Activated T-cell treated with anti-CD3 and anti-CD28 coated beads for 1 hour (primary cell): ENCODE data around the gene MAPK8IP3.
A peak's percentile ranks its signal among the peaks of the same experiment; 100 is the strongest.

Source experiments
- DNase-seq: peaks from one replicate; pipeline ENCODE4 v3.0.0-alpha.2; 2020; ENCODE audit warnings: low read depth

Gene MAPK8IP3, protein sequence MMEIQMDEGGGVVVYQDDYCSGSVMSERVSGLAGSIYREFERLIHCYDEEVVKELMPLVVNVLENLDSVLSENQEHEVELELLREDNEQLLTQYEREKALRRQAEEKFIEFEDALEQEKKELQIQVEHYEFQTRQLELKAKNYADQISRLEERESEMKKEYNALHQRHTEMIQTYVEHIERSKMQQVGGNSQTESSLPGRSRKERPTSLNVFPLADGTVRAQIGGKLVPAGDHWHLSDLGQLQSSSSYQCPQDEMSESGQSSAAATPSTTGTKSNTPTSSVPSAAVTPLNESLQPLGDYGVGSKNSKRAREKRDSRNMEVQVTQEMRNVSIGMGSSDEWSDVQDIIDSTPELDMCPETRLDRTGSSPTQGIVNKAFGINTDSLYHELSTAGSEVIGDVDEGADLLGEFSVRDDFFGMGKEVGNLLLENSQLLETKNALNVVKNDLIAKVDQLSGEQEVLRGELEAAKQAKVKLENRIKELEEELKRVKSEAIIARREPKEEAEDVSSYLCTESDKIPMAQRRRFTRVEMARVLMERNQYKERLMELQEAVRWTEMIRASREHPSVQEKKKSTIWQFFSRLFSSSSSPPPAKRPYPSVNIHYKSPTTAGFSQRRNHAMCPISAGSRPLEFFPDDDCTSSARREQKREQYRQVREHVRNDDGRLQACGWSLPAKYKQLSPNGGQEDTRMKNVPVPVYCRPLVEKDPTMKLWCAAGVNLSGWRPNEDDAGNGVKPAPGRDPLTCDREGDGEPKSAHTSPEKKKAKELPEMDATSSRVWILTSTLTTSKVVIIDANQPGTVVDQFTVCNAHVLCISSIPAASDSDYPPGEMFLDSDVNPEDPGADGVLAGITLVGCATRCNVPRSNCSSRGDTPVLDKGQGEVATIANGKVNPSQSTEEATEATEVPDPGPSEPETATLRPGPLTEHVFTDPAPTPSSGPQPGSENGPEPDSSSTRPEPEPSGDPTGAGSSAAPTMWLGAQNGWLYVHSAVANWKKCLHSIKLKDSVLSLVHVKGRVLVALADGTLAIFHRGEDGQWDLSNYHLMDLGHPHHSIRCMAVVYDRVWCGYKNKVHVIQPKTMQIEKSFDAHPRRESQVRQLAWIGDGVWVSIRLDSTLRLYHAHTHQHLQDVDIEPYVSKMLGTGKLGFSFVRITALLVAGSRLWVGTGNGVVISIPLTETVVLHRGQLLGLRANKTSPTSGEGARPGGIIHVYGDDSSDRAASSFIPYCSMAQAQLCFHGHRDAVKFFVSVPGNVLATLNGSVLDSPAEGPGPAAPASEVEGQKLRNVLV (N-terminal part only)

DNA sequence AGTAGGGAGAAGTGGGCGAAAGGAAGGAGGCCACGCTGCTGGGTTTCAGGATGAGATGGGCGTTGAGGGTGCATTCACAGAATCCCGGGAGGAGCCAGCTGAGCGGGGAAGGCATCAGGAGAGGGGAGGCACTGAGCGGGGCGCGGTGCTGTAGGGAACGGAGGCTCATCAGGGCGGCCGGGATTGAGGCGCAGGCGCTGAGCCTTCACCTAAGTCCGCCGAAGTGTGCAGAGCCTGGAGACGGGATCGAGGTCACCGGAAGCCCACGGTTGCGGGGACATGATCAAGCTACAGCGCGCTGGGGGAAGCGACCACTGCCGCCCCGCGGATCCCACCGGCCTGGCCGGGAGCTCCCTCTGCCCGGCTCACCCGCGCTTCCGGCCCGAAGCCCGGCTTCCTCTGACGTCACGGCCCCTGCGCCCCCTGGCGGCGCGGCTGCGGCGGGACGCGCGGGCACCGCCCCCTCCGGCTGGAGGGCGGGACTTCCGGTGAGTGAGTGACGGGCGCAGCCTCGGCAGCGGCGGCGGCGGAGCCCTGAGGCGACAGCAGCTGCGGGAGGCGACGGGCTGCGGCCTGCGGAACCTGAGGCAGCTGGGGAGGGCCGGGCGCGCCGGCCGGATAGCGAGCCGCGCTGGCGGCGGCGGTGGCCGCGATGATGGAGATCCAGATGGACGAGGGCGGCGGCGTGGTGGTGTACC is at the start of gene MAPK8IP3:
MAPK8IP3 (plus strand) TSS at position 508 of the 698 bp plus-strand sequence; CDS start at position 653, 145 bp downstream.
- DNase-seq = peak; percentile 95

DNA sequence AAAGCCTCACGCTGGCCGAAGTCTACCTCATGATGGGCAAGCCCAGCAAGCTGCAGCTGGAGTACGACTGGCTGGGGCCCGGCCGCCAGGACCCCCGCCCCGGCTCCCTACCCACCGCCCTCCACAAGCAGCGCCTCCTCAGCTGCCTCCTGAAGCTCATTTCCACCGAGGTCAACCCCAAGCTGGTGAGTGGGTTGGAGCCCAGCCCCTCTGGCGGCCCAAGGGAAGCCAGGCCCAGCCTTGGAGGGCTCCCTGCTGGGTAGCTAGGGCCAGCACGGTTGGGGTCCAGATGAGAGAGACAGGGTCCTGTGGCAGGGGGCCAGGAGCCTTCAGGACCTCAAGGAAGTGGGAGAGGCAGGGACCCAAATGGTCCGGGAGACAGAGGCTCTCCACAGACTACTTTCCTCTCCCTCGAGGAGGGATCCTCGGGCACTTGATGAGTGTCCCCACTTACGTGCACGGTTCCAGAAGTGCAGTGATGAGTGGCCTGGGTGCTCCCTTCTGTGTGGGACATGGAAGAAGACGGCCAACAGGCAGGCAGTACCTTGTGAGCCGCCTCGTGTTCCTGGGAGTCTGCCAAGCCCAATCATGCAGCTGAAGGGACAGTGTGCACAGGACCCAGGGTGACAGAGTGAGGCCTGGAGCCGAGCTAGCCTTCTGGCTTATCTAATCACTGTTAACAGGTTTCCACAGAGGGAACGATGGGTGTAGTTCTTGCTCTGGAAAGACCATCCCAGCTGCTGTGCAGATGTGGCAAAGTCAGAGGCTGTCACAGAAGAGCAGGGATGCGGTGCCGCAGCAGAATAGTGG is 49.0 kb upstream of the MAPK8IP3 start:
- no peak for DNase-seq

DNA sequence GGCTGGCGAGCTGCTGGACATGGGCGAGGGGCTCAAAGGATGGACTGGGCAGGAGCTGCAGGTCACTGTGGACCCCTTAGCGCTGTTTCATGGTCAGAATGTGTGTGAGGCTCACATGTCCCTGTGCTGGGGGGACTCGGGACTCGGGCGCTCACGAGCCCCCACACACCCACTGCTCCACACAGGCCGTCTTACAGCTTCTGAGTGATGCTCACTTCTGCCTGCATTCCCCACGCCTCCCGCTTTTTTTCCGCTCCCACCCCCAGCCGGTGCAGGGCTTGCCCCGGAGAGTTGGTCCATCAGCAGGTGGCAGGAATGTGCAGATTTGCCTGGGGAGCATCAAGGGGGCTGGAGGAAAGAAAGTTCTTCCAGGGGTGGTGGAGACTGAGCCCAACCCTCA is 48.2 kb upstream of the MAPK8IP3 start:
- no peak for DNase-seq

DNA sequence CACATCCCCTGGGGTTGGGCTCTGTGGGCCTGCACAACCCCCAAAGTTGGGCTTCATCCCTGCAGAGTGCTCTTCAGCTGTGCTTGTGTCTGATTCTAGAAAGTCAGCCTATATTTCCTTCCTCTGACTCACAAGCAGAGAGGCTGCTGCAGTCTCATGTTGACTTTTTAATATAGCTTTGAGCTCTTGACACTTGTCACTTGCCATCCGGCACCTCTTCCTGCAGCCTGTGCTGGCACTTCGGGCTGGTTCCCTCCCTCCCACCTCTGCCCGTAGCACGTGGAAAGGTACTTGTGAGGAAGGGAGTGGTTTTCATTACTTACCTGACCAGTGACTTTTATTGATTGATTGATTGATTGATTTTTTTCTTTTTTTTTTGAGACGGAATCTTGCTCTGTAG is 47.0 kb upstream of the MAPK8IP3 start:
- no peak for DNase-seq

DNA sequence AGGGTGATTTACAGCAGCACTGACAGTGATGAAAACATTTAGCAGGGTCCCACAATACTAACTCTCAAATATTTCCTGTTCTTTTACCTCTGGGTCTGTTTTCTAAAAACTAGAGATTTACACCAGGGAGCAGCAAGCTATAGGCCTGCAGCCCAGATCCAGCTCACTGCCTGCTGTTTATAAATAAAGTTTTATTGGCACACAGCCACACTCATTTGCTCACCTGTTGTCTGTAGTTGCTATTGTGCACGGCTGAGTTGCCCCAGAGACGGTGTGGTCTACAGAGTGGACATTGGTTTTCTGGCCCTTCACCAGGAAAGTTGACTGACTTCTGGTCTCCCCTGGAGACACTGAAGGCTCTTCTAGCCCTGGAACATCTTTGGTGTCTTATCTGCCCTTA is 44.2 kb upstream of the MAPK8IP3 start:
- DNase-seq = no peak

DNA sequence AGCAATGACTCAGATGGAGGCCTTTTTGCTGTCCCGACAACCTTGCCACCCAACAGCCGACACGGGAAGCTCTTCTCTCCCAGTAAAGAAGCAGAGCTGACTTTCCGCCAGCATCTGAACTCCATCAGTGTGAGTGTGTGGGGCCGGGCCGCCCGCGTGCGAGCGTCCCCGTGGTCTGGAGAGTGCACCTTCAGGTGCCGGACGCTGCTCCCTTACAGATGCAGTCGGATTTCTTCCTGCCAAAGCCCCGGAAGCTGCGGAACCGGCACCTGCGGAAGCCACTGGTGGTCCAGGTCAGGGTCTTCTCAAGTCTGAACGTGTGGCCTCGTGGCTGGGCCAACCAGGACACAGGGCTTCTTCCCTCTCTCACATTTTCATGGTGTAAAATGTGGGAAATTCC is 43.5 kb upstream of the MAPK8IP3 start:
- no peak for DNase-seq

DNA sequence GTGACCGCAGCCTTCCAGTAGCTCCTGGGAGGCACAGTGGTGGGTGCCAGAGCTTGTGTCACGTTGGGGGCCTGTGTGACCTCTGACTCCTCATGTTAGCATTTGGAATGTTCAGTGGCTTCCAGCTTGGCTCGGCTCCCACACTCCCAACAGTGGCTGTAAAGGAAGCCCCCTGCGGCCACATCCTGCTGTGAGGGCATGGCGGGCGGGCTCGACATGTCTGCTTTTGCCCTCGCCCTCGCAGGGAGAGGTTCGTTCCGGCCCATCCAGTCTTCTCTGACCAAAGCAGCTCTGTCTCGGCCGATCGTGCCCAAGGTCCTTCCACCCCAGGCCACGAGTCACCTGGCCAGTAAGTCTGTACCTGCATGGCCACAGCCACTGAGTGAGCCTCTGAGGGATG is 40.2 kb upstream of the MAPK8IP3 start:
- DNase-seq = no peak

DNA sequence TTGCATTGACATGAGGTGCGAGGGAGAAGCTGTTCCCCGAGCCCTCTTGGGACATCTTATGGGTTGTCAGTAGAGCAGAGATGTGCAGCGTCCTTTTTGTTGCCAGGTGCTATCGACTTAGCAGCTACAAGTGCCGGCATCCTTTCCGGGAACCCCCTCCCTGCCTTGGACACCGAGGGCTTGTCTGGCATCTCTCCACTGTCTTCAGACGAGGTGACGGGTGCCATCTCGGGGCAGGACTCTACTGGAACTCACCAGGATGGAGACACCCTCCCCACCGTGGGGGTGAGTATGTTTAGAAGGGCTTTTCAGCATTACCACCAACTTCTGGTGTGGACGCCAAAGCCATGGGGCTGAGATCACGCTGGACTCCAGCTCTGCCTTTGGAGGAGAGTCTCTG is 39.7 kb upstream of the MAPK8IP3 start:
- no peak for DNase-seq

DNA sequence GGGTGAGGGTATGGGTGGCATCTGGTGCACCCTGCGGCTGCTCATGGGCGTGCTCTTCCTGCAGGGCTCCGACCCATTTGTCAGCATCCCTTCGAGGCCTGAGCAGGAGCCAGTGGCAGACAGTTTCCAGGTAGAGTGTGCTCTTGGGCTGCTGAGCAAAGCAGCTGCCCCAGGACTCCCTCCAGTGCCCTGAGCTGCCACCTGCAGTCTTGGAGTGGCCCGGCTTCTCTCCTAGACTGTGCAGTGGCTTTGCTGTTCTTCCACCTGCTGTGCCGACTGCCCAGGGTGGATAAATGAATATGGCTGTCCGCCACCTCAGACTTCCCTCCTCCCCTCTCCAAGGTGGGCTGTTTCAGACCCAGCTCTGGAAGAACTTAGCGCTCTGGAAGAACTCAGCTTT is 38.7 kb upstream of the MAPK8IP3 start:
- no peak for DNase-seq

DNA sequence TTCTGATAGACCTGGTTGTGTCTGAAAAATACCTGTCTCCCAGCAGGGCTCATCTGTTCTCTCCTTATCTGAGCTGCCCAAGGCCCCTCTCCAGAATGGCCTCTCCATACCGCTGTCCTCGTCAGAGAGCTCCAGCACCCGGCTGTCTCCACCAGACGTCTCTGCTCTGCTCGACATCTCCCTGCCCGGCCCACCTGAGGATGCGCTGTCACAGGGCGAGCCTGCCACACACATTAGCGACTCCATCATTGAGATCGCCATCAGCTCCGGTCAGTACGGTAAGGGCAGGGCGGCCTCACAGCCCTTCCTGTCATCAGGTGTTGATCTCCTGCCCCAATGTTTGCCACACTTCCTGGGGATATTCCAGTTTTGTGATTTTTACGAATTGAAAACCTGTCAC is 38.1 kb upstream of the MAPK8IP3 start:
- DNase-seq = no peak

DNA sequence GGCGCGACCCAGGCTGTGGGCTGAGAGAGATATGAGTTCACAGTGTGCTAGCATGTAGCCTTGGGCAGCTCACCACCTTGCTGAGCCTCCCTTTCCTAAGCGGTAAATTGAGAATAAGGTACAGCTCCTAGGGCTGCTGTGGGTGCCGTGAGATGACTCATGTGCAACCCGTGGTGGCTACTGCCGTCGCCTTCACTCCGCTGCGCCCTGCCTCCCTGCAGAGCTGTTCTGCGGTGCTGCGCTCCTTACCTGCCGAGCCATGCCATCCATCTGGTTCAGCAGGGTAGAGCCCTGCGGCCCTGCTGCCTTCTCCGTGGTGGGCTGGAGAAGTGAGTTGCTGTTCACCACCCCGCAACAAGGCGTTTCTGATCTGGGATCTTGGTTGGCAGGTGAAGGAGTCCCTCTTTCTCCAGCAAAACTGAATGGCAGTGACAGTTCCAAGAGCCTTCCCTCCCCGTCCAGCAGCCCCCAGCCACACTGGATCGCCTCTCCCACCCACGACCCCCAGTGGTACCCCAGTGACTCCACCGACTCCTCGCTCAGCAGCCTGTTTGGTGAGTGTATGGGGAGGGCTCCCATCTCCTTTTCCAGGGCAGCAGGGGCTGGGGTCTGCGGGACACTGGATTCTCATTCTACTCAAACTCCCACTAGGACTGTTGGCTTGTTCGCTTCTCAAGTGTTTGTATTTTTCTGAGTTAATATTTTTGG is 37.2 kb upstream of the MAPK8IP3 start:
- DNase-seq = no peak

DNA sequence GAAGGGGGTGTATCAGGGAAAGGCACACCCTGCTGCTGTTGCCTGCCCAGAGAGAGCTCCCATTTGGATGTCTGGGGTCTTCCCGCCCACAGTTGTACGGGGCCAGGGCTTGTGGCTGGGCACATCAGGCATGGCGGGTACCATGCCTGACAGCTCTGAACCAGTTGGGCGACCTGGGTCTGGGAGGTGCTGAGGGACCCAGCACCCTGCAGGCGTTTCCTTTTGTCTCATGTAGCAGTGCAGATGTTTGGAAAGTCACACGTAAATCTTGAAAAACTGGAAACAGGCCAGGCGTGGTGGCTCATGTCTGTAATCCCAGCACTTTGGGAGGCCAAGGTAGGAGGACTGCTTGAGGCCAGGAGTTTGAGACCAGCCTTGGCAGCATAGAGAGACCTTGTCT is 36.3 kb upstream of the MAPK8IP3 start:
- no peak for DNase-seq

DNA sequence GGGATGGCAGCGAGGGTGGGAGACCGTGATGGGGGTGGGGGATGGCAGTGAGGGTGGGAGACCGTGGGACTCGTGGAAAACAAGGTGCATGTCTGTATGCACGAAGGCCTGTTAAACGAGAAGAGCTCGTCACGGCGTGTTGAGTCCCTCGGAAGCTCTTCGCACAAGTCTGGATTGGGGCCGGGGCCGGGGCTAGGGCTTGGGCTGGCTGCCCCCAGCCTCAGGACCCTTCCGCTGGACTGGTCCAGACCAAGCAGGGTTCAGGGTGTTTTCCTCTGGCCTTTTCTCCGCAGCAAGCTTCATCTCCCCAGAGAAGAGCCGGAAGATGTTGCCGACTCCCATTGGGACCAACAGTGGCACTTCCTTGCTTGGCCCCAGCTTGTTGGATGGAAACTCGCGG is 35.6 kb upstream of the MAPK8IP3 start:
- DNase-seq = no peak

DNA sequence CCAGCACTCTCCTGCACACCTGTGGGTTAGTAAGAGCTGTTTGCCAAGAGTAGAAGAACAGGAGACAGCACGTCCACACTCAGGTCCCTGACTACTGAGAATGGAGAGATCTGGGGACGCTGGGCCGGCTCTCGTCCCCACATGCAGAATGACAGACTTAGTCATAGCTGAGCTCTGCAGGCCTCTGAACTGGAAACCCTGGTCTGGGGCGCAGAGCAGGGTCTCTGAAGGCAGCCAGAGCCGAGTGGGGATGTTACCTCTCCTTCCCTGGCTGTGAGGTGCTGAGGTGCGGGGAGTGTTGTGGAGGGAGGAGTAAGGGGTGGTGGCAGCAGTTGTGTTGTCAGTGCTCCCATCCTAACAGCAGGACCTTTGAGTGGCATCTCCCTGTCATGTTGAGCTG is 35.1 kb upstream of the MAPK8IP3 start:
- no peak for DNase-seq

DNA sequence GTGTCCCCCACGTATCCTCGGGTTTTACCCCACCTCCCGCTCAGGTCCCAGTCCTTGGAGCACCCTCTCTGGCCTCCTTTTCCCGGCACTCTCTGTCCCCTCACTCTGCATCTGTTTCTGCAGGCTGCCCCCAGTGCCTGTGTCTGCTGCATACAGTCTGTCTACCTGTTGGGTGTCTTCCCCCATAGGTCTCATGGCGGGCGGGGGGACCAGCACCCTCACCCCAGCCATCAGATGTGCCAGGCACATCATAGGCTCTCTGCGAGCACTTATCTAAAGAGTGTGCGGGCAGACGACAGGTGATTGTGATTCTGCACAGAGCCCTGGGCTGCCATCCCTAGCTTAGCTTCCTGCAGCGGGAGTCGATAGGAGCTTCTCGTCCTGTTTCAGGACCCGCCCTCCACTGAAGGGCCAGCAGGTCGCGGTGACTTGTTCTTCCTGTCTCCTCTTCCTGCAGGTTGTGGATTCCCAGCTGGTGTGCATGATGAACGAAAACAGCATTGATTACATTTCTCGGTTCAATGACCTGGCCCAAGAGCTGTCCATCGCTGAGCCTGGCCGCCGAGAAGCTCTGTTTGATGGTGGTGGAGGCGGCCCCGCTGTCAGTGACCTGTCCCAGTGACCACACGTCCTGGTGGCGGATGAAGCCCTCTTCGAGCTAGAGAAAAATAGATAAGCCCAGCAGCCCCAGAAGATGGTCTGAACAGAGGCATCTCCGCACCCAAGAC is 32.4 kb upstream of the MAPK8IP3 start:
- no peak for DNase-seq

DNA sequence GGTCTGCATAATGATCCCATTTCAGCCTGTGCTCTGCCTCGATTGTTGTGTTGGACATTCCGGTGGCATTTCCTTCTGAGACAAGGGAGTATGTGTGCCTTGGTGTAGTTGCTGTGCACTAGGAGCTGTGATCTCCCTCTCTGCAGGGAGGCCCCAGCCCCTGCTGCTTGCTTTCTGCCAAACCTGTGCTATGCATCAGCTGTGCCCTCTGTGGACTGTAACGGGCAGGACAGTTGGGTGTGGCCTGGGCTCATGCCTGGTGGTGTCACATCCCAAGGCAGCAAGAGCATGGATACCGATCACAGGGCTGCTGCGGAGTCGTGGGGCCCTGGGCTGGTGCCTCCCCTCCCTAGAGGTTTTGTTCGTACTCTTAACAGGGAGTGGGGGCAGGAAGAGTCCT is 31.7 kb upstream of the MAPK8IP3 start:
- no peak for DNase-seq

DNA sequence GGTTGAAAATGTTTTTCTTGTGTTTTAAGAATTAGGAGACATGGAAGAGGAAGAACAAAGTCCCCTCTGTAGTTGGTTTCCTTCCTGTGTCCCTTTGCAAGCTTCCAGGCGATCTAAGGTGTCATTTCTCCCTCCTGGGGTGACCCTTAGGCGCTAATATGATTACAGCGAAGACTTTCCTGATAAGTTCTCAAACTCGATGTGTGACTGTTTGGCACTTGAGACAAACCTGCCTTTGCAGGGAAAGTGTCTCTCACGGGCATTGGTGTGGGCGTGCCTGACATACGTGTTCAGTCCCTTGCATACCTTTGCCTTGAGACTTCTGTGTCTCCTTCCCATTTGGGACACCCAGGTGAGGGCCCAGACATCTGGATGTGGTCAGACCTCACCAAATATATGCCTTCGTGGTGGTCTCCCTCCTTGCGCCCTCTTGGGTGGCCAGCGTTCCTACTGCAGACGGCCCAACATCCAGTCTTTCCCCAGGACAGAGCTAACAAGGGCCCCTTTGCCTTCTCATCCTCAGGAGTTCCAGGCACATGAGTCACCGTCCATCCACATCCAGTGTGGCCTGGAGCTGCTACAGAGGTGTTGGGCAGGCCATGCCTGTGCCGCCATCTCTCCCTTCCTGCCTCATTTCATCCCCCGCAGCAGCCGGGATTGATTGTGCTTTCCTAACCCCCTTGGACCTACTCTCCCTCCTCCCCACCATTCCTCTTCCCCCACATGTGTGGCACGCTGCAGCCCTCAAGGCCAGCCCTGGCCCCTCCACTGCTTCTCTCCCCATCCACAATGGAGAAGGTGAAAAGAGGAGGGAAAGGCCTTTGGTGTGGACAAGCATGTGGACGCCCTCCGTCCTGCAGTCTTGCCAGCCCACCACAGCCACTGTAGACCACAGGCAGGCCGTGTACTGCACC is 31.0 kb upstream of the MAPK8IP3 start:
- DNase-seq = no peak

DNA sequence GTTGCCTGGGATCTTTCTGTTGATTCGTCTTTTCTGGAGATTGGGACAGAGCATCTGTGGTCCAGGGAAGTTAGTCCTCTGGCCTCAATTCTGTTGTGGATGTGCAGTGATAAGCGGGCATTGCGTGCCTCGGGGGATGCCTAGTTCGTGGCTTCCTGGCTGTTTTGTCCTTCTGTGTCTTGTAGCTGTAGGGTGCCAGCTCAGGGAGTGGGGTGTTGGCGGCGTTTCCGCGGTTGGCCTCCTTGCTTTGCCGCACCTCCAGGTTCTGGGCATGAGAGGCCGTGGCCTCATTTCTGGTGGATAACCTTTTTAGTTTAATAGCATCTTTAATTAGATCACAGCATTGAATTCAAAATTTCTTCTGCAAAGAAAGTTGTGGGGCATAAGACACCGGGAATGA is 29.3 kb upstream of the MAPK8IP3 start:
- no peak for DNase-seq

DNA sequence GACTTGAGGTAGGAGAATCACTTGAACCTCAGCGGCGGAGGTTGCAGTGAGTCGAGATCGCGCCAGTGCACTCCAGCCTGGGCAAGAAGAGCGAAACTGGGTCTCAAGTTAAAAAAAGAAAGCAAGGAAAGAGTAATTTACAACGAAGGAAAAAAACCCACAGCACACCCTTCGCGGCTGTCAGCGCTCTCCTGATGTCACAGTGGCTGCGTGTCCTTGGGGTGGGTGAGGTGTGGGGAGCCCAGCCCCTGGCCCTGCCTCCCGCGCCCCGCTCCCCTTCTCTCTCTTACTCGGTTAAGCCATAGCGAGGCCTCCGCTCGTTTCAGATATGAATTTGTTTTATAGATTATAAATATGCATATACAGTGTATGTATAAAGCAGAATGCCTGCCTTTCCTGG is 28.7 kb upstream of the MAPK8IP3 start:
- no peak for DNase-seq
